Skin epidermis (tissue), 12 donors: Measurements from ENCODE around the gene GDI1.

Experiments used
- H3K27ac ChIP-seq, 21 experiments: fragments of 200-600 bp; sonication (generic) in 11 of 21; one replicate each; pipeline ENCODE4 v1.5.0; 2020; ENCODE audit warnings: mild to moderate bottlenecking in 3 of 21, inconsistent platforms in 2 of 21, moderate library complexity in 2 of 21
- H3K4me3 ChIP-seq, 7 experiments: fragments of 200-600 bp; sonication (generic) in 2 of 7; one replicate each; pipeline ENCODE4 v1.5.0; 2020; ENCODE audit warnings: inconsistent platforms in 2 of 7, mild to moderate bottlenecking in 2 of 7, moderate library complexity in 1 of 7

Gene GDI1

DNA sequence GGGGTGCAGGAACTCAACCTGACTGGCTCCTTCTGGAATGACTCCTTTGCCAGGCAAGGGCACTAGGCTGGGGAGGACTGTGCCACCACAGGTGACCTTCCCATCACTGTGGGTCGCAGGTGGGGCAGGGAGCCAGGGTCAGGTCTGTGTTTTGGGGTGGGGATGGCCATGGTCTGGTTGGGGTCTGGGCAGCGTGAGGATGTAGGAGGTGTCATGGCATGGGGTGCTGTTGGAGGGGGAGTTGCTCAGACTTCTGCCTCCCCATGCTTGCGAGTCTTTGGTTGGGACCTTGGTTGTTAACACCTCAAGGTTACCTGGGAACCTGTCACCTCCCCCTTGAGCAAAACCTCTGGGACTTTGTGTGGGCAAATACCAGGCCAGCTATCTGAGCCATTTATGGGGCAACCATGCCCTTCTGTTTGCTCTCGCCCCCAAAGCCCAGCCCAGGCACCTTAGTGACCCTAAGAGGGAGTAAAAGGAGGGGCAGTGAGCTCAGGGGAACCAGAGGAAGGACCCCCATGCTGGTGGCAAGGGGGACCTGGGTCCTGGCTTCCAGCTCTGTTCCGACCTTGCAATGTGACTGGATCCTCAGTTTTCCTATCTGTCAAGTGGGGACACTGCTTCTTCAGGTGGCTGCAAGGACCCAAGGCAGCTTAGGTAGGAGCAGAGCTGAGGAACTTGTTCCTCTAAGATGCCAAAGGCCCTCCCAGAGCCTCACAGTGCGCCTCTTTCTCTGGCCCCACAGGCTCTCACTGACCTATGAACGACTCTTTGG lies 2.4 kb upstream of the GDI1 start:
- no peak overlapping the region for H3K27ac ChIP-seq
- H3K4me3 ChIP-seq, result no peak overlapping the region

DNA sequence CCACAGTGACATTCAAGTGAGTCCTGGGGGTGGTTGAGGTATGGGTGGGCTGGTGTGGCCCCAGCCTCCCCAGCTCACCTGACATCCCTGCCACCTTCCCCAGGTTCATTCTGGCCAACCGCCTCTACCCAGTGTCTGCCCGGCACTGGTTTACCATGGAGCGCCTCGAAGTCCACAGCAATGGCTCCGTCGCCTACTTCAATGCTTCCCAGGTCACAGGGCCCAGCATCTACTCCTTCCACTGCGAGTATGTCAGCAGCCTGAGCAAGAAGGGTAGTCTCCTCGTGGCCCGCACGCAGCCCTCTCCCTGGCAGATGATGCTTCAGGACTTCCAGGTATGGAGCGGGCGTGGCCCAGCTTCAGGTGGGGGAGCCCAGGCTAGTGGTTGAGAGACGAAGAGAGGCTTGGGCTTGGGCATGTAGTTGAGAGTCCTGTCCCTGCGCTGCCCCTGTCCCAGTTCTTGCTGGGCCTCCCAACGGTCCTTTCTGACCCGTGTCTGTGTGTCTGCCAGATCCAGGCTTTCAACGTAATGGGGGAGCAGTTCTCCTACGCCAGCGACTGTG lies 1.7 kb upstream of the GDI1 start:
- Histone ChIP-seq H3K27ac (no peak overlapping the region), H3K4me3 (no peak overlapping the region)

DNA sequence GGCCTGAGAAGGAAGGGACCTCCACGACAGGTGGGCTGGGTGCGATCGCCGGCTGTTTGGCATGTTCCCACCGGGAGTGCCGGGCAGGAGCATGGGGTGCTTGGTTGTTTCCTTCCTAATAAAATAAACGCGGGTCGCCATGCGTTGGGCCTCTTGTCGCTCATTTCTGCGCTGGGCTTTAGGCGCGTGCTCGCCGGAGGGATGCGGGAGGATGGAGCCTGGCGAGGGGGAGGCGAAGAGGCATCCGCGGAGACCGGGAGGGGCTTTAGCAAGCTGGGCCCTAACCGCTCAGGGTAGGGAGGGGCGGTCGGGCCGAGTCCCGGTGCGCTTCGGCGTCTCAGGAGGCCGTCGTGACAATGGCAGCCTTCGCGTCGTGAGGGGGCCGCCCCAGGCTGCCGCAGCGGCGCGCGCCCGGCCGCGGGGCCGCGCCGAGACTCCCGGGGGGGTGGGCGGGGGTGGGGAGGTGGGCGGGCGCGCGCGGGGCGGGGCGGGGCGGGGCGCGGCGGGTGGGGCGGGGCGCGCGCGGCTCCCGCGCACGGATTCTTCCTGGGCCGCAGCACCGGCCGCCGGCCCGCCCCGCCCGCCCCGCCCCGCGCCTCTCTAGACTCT lies 476 bp upstream of the GDI1 start:
- H3K27ac ChIP-seq, result peak overlapping the region; percentile 75 to 100 (median 93)

DNA sequence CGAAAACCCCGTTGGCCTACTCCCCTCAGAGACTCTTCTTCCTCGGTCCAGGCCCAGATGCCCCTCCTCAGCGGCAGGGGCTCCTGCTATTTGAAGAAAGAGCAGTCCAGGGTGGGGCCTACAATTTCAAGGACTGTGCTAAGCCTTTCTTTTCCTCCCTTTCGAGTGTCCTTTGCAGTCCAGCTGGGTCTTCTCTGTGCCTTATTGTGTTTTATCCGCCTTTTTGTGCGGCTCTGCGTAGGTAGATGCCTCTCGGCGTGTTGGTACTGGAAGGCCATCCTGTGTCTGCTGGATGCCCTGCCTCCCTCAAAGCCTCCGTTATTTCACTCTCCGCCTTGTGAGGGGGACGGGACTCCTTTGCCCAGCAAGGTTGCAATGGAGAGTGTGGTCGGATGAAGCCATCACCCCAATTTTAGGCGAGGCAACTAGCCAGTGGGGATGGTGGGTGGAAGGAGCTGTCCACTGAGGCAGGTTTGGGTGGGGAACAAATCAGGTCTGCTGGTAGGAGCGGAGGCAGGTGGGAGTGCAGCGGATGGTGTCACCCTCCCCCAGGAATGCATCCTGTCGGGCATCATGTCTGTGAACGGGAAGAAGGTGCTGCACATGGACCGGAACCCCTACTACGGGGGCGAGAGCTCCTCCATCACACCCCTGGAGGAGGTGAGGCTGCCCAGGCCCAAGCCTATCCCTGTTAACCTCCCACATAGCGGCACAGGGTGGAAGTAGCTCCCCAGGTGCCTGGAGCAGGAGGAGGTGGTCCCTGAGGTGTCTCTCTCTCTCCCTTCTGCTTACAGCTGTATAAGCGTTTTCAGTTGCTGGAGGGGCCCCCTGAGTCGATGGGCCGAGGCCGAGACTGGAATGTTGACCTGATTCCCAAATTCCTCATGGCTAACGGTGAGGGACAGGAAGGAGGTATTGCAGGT lies 1.3 kb downstream of the GDI1 start:
- peak overlapping the region in 16 of 21 experiments; percentile 75 to 98 (median 93) for H3K27ac ChIP-seq
- H3K4me3 ChIP-seq, result peak overlapping the region; percentile 56 to 80 (median 66)

More for the DNA sequence above, 476 bp upstream of the GDI1 start:
- H3K4me3 ChIP-seq, result peak overlapping the region; percentile 56 to 80 (median 66)

DNA sequence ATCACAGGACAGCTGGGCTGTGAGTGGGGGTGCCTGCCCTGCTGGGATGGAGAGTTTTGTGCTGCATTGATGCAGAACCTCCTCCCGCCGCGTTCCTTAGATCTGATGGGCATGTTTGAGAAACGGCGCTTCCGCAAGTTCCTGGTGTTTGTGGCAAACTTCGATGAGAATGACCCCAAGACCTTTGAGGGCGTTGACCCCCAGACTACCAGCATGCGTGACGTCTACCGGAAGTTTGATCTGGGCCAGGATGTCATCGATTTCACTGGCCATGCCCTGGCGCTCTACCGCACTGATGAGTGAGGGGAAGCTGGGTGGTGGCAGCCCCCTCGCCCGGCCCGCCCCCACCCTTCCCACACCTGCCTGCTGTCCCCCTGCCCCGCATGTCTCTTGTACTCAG lies 2.9 kb downstream of the GDI1 start:
- no peak overlapping the region for H3K27ac ChIP-seq
- H3K4me3 ChIP-seq, result no peak overlapping the region

DNA sequence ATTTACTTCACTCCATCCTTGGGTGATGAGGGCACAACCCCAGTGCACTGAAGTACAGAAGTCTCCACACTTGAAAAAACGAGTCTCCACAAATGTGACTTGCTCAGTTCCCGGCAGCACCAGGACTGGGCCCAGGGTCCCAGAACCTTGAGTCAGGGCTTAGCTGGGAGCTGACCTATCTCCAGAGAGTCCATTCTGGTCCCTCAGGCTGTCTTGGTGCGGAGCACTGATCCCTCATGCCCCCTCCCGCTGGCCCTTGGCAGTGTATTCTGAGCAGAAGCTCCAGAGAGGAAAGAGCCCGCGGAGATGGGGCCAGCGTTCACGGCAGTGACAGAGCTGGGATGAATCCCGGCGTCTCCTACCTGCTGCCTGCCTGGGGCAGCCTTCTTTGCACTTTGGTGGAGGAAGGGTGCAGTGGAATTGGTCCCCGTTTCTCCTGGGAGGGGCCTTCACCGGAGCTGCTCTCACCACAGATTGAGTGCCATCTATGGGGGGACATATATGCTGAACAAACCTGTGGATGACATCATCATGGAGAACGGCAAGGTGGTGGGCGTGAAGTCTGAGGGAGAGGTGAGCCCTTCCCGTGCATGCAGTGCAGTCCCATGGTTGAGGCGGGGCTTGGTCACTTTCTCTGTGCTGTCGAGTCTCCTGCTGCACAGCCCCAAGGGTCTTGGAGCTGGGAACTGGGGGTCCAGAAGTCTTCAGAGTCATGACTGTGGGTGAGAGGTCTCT lies 3.8 kb downstream of the GDI1 start:
- H3K27ac ChIP-seq, result no peak overlapping the region
- no peak overlapping the region for H3K4me3 ChIP-seq

DNA sequence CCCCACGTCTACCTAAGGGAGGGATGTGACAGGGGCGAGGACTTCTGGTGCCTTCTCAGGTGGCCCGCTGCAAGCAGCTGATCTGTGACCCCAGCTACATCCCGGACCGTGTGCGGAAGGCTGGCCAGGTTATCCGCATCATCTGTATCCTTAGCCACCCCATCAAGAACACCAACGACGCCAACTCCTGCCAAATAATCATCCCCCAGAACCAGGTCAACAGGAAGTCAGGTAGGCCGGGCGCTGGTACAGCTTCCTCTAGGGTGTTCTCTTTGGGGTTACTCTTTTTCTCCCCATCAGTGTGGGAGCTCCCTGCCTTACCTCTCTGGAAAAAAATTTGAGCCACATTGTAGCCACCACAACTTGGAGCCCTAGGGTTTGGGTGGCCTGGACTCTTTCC lies 4.6 kb downstream of the GDI1 start:
- Histone ChIP-seq H3K4me3 (no peak overlapping the region), H3K27ac (peak overlapping the region in 1 of 21 experiments; percentile 11)

DNA sequence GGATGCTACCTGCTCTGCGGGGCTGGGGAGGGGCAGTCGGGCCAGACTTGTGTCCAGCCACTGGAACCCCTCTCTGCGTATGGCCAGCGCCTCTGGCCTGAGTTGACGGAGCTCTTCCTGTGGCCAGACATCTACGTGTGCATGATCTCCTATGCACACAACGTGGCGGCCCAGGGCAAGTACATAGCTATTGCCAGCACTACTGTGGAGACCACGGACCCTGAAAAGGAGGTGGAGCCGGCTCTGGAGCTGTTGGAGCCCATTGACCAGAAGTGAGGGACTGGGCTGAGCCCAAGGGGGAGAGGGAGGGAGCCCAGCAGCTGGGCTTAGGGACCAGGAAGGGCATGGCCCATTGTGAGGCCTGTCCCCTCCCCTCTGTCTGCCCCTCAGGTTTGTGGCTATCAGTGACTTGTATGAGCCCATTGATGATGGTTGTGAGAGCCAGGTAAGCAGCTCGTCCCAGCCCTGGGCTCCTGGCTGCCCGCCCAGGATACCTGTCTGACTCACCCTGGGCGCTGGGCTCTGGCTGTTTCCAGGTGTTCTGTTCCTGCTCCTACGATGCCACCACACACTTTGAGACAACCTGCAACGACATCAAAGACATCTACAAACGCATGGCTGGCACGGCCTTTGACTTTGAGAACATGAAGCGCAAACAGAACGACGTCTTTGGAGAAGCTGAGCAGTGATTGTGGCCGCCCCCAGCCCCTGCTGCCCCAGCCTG lies 5.2 kb downstream of the GDI1 start:
- Histone ChIP-seq H3K4me3 (no peak overlapping the region), H3K27ac (peak overlapping the region in 2 of 21 experiments; percentile 11 to 29)

DNA sequence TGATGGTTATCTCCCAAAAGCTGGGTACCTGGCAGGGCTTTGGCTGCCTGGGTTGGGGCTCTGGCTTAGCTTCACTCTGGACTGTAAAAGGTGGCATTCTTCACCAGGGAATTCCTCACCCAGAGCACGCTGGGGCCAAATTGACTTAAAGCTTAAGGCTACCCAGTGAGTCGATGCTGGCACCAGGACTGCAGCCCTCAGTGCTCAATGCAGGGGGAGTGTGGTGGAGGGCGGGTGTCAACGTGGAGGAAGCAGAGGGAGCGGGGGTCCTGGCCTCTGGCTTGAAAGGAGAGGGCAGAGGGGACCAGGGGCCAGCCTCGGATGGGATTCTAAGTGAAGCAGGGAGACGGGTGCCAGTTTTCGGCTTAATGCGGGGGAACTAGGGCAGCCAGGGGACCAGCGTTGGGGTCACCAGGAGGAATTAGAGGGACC lies 6.5 kb downstream of the GDI1 start:
- H3K27ac ChIP-seq, result peak overlapping the region in 19 of 21 experiments; percentile 36 to 84 (median 77)
- peak overlapping the region in 4 of 7 experiments; percentile 45 to 58 (median 54) for H3K4me3 ChIP-seq

DNA sequence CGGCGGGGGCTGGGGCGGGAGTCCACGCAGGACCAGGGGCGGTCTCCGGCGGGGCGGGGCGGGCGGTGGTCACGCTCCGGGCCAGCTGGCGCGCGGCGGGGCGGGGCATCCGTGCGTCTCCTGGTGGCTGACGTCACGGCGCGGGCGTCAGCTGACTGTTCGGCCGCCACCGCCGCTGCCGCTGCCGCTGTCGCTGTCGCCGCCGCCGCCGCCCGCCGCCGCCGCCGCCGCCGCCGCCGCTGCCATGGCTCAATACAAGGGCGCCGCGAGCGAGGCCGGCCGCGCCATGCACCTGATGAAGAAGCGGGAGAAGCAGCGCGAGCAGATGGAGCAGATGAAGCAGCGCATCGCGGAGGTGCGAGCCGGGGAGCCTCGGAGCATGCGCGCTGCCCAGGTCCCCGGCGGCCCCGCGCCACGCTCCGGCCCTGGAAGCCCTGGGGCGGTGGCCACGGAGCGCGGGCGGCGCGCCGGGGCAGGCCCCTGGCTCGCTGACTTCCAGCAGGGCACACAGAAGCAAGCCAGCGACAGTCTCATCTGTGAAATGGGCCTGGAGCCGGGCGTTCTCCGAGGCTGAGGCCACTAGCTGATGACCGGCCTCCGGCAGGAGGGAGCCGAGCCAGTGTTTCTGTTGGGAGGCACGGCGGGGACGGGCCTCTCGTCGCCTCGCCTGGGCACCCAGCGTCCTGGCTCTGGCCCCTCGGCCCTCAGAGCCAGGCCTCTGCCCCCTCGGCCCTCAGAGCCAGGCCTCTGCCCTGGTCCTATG lies 7.2 kb downstream of the GDI1 start, which contains the start of gene FAM50A:
Gene FAM50A (plus strand): TSS at position 150 of the 763 bp plus-strand sequence. CDS start 95 bp downstream, at position 245.
- H3K27ac ChIP-seq, result peak within 1 kb of the TSS in 19 of 21 experiments; percentile 58 to 86 (median 78)
- peak within 1 kb of the TSS; percentile 45 to 59 (median 54) for H3K4me3 ChIP-seq

DNA sequence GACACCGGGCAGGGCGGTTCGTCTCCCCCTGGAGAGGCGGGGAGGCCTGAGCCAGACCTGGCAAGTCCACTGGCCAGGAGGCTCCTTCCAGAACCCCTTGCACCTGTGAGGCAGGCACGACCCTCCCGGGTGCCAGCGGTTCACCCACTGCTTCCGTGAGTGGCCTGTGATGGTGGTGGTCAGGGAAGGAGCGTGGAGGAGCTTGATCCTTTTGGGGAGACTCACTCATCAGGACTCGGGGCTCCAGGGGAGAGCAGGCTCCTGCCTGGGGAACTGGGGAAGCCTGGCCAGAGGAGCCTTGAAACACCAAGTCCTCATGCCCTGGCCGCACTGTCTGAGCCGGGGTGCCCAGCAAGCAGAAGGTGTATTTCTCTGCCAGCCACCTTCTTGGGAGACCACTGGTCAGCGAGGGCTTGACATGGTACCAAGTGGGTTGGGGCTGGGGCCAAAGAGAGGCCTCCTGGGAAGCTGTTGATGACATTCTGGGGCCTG lies 7.8 kb downstream of the GDI1 start:
- H3K27ac ChIP-seq, result peak overlapping the region in 19 of 21 experiments; percentile 24 to 86 (median 77)

DNA sequence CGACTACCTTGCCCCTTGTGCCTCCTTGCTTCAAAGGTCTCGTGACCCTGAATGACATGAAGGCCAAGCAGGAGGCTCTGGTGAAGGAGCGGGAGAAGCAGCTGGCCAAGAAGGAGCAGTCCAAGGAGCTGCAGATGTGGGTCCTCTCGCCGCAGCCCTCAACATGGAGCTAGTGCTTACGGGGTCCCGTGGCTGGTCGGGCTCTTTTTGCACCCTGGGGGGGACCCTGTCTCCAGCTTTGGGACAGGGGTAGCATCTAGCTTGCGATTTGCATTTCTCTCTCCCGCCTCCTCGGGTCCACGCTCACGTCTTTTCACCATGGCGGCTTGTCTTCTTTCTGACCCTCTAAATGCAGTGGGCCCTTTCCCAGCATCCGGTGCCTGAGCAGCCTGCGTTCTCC lies 8.8 kb downstream of the GDI1 start:
- no peak overlapping the region for H3K4me3 ChIP-seq
- no peak overlapping the region for H3K27ac ChIP-seq

More for the DNA sequence above, 7.8 kb downstream of the GDI1 start:
- peak overlapping the region; percentile 45 to 59 (median 54) for H3K4me3 ChIP-seq

DNA sequence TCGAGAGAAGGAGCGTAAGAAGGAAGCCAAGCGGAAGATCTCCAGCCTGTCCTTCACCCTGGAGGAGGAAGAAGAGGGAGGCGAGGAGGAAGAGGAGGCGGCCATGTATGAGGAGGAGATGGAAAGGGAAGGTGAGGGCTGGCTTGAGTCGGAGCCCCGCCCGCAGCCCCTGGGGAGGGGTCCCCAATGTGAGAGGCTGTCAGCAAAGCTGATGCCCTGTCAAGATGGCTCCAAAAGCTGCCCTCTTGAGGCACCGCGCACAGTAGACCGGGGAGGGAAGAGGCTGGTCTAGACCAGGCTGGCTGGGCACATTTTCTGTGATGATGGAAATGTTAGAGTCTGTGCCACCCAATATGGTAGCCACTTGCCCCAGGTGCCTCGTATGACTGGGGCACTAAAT lies 9.5 kb downstream of the GDI1 start:
- no peak overlapping the region for H3K27ac ChIP-seq

DNA sequence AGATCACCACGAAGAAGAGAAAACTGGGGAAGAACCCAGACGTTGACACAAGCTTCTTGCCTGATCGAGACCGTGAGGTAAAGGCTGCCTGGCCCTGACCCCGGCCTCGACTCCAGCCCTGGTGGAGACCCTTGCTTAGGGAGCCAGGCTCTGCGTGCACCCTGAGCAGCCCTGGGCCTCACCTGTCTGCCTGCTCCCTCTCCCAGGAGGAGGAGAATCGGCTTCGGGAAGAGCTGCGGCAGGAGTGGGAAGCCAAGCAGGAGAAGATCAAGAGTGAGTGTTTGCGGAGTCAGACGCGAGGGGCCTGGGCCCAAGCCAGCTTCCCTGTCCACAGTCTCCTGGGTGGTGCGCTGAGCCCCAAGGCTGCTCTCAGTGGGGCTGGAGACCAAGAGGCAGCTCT lies 11.5 kb downstream of the GDI1 start:
- no peak overlapping the region for H3K4me3 ChIP-seq
- no peak overlapping the region for H3K27ac ChIP-seq

More for the DNA sequence above, 9.5 kb downstream of the GDI1 start:
- H3K4me3 ChIP-seq, result no peak overlapping the region

DNA sequence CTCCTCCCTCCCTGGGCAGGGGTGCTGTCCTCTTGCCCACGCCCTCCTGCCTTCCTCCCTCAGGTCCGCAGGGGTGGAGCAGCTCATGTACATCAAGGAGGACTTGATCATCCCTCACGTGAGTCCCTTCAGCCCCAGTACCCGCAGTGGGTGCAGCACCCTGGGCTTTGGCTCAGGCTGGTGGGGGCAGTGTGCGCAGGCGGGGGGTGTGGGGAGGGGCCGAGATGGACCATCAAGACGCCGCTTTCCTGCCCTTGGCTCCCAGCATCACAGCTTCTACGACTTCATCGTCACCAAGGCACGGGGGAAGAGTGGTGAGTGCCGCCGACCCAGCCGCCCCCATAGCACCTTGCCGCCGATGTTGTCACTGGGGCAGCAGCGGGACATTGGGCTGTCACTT lies 12.7 kb downstream of the GDI1 start:
- no peak overlapping the region for H3K4me3 ChIP-seq
- H3K27ac ChIP-seq, result no peak overlapping the region

DNA sequence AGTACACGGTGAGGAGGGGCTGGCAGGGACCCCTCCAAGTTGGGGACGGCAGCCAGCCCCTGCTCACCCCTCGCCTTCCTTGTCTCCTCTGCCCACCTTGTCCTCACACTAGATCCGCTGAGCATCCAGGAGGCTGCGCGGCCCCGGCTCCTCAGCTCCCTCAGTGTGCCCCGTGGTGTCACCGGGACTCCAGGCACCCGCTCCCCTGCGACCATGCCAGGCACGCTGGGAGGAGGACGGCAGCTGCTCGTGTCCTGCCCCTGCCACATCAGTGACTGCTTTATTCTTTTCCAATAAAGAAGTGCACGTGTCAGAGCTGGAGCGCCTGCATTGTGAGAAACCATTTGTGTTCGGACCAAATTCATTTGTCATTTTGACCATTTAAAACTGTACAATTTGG lies 13.4 kb downstream of the GDI1 start:
- no peak overlapping the region for H3K27ac ChIP-seq

DNA sequence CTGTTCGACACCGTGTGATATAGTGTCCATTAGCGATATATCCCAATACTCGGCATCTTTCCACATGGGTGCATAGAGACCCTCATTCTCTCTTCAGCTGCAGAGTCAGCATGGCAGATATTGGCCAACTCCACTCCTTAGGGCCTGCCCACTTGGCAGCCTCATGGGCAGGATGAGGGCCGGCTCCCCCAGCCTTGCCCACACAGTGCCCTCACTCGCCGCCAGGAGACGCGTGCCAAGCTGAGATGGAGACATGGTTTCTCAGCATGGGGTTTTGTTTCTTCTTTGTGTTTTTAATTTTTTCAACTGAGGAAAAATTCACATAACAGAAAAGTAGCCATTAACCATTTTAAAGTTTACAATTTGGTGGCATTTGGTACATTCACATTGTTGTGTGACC lies 15.9 kb downstream of the GDI1 start:
- no peak overlapping the region for H3K27ac ChIP-seq

More for the DNA sequence above, 13.4 kb downstream of the GDI1 start:
- no peak overlapping the region for H3K4me3 ChIP-seq

More for the DNA sequence above, 15.9 kb downstream of the GDI1 start:
- H3K4me3 ChIP-seq, result no peak overlapping the region
